LoVo (cell line): Measurements from ENCODE around the gene PPFIBP2.

ENCODE experiments used
- DNase-seq: peaks from one replicate; pipeline ENCODE4 v3.0.0-alpha.2; 2016; ENCODE audit warnings: low spot score

Gene PPFIBP2

GRCh38 chr11:7527029-7527428, 13.2 kb downstream of the PPFIBP2 start:
- no peak for DNase-seq

GRCh38 chr11:7528514-7529049, 14.8 kb downstream of the PPFIBP2 start:
- no peak for DNase-seq

DNA sequence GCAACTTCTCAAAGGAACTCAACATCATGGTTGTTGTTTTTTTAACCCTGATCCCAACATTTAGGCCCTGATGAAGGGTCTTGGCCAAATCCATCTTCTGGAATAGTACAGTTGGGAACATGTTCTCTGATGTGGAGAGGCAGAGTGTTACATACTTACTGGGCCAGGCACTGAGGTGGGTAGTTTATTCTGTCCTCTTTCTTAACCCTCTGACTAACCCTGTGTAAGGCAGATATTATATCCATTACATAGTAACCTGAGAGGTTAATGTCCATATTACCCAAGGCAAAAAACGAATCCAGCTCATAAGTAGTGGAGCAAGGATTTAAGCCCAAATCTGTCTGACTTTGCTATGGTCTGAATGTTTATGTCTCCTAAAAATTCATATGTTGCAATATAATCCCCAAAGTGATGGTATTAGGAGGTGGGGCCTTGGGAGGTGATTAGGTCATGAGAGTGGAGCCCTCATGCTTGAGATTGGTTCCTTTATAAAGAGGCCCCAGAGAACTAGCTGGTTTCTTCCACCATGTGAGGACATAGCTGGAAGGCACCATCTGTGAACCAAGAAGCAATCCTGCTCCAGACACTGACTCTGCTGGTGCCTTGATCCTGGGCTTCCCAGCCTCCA, 16.3 kb downstream of the PPFIBP2 start:
- DNase-seq, result no peak

- no peak for DNase-seq
Measured at GRCh38 chr11:7531011-7531410, 17.2 kb downstream of the PPFIBP2 start.

- DNase-seq, result no peak
Measured at GRCh38 chr11:7532405-7533145, 18.8 kb downstream of the PPFIBP2 start.

DNA sequence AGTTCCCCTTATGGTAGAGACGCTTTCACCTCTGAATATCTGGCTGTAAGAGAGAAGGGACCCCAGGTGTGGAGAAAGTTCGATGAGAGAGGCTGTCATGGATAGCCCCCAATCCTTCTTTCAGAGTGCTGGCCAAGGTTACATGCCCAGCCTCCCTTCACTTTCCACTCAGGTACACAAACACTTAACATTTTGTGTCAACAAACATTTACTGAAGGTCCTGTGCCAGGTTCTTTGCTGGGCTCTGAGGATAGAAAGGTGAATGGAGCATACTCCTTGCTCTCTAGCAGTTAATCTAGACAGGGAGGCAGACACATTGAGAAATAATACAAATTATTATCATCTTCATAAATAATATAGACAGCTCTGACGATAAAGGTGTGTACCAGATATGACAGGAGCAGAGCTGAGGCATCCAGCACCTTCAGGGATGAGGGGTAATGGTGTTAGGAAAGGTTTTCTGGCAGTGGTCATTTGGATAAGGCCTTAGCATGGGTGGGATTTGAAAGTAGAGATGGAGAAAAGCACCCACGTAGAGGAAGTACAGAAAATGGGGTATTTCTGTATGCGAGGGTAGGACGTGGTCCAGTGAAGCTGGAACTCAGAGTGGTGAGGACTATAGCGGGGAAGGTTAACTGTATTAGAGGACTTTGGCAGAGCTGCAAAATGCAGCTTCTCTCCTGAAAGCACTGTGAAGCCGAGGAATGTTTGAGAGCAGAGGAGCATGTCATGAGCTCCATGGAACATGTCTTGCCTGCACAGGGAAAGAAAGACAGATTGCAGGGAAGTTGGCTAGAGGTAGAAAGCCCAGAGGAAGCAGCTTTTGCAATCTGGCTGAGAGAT, 19.6 kb downstream of the PPFIBP2 start:
- no peak for DNase-seq

DNA sequence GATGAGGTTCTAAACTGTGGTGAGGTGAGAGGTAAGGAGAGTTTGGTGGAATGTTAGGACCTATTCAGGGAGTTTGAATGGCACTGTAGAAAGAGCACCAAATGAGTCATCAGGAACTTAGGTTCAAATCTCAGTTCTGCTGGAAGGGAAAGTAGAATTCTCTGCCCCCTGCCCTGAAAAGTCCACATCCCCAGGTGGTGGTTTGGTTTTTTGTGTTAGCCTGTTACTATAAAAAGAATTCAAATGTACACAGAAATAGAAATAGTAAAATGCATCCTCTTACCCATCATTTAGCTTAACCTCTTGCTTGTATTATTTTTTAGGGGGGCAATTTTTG, 20.2 kb downstream of the PPFIBP2 start:
- no peak for DNase-seq

- no peak for DNase-seq
Measured at GRCh38 chr11:7536100-7536499, 22.3 kb downstream of the PPFIBP2 start.

DNA sequence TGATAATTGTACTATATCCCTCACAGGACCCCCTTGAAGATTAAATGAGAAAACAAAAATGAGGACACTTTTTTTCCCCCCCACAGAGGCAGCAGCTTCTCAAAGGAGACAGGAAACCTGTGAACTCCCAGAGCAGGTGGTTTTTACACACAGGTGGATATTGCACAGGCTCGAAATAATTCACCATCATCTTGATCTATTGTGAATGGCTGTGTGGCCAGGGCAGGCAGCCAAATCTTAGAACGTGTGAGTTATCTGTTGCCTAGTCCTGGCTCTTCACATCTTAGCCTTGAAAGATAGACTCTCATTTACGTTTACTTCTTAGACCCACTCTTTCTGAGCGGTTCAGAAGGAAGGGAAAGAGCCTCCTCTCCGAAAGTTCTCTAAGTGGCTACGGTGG, 23.5 kb downstream of the PPFIBP2 start:
- no peak for DNase-seq

- no peak for DNase-seq
Measured at GRCh38 chr11:7538031-7538430, 24.2 kb downstream of the PPFIBP2 start.

DNA sequence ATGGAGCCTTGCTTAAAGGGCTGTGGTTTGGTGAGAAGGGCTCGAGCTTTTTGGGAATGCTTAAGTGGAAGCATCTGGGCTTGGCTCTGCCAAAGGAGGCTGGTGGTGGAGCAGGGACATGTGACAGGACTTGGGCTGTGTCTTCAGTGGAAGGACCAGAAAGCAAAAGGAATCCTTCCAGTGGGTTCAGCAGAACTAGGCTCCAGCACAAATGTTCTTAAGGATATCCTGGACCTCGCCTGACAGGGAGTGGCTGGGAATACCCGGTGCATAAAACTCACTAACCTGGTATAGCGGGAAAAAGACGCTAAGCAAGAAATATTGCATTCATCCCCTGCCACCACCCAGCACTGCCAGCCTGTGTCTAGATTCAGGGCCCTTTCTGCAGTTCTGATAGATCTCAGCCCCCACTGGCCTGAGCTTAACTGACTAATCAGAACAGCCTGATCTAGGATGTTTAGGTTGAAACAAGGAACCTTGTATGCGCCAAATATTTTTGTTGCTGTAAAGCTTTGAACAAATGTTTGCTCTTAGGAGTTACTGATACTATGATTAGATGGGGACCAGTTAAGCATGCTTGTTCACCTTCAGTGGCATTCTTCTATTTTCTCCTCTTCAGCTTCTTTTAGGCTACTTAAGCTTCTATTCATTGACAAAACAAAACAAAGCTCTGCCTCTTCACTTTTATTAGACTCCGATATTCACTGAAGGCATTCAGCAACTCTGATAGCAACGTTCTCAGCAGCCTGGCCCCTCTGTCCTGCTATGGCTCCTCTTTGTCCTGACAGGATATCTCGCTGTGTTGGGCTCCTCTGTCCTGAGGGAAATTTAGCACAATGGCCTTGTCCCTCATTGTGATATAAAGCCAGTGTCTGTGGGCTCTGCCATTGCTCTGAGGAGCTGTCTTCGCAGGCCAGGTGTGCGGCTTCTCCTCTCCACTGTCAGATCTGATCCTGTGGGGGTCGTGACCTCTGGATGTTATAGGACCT, 25.0 kb downstream of the PPFIBP2 start:
- no peak for DNase-seq

DNA sequence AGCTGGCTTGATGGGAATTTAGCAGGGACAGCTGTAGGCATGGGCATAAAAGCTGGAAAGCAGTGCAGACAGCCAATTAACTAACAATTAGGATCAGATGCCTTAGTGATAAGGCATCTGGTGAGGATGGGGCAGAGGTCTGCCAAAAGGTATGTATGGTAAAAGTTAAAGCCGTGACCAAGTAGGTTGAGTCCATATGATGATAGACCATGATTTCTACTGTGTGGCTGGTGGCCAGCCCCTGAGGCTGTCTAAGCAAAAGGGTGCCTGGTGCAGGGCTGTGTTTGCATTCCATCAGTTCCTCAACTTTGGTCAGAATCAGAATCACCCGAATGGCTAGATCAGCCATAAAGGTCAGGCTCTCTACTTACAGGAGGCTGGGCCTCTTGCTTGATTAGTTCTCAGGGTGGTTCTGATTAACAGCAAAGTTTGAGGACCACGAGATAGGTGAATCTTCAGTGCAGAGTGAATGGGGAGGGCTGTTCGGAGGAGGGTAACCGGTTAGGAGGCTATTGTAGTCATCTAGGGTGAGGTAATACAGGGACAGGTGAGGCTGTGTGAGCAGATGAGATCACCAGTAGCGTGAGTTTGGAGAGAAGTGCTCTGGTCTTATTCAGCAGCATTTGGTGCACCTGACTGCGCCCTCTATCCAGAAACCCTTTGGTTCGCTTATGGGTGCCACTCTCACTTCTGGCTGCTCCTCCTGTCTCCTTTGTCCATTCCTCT, 27.2 kb downstream of the PPFIBP2 start:
- no peak for DNase-seq

DNA sequence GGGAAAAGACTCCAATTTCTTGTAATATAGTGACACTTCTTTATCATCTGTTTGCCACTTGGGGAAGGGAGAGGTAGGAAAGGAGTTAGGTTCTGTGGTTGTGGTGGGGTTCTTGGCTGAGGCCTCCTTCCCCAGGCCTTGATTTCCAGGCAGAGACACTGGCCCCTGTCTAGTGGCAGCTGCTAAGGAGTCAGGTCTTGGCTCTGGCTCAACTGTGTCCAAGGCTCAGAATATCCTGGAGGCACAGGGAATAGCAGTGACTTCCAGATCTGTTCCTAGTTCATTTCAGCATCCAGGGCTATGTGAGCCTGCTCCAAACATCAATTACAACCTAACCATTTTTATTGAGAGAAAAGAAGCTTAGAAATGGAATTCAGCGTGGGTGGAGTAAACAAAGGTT, 29.5 kb downstream of the PPFIBP2 start:
- no peak for DNase-seq

- DNase-seq, result no peak
Measured at GRCh38 chr11:7544021-7544420, 30.2 kb downstream of the PPFIBP2 start.

DNA sequence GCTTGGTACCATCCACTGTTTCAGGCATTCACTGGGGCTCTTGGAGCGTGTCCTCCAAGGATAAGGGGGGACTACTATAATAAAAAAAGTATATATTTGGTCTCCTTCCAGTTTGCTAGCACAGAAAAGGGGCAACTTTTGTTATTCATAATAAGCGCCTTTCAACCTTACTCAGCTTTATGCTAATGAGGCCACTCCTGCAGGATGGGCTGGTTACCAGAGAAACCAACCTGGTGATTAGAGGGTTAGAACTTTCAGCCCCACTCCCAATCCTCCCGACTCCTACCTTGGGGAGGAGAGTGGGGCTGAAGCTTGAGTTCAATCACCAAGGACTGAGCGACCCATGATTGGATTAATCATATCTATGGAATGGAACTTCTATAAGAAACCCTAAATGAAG, 31.8 kb downstream of the PPFIBP2 start:
- no peak for DNase-seq

DNA sequence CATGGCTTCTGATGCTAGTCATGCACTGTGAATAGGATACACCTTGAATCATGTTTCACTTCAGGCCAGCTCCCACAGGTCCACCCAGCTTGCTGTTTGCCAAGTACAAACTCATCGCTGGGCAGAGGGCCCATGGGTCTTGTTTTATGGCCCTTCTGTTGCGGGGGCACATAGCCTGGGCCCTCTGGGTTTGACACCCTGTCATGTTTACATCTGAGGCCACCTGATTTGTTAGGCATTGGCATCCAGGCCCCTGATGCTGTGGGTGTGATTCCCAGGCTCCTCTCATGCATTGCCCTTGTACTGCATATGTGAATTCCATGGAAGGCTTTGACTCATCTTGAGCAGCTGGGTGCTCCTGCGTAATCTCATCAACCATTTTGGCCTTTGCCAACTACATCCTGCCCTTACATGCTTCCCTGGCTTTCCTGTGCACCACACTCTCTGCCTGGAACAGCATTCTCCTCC, 32.6 kb downstream of the PPFIBP2 start:
- DNase-seq, result no peak

- no peak for DNase-seq
Measured at GRCh38 chr11:7547687-7548086, 33.9 kb downstream of the PPFIBP2 start.

DNA sequence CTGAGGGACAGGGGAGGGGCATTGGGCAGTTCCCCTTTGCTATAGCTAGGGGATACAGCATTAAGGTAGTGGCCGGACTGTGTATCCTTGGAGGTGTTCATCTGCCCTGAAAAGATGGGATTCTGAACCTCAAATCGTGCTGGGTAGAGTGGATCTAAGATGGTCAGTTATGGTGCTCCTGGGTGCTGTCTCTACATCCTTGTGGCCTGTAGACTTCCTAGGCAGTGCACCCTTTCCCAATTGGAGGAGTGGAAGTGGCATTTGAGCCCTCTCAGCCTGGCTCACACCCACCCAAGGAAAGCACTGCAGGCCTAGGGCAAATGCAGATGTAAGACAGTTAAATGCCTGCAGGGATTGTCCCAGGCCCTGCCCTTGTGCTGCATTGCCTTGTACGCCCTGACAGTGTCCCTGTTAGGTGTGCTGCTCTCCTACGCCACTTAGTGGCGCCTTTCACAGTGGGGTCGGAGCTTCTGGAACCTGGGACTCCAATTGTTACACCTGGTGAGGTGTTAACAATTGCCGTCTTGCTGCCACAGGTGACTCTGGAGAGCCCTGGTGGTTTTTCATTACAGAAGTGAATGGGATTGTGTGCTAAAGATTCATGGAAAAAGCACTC, 35.0 kb downstream of the PPFIBP2 start:
- DNase-seq, result no peak

GRCh38 chr11:7549681-7550080, 35.9 kb downstream of the PPFIBP2 start:
- no peak for DNase-seq

GRCh38 chr11:7551571-7551970, 37.8 kb downstream of the PPFIBP2 start:
- DNase-seq, result no peak
